Stimulated activated CD4-positive, alpha-beta T cell treated with anti-CD3 and anti-CD28 coated beads, Interleukin-1b, Interleukin-23, amount 100 ng/mL, for 1 hour (primary cell): ENCODE measurements around the gene NKIRAS1.
"Not testable (repeated sequence)": the region's sequence is repeated elsewhere in the genome, so short reads cannot be mapped to it uniquely, and the experiment has no call there.

Experiments used
- DNase-seq, 2 donors: peaks; one replicate each; pipeline ENCODE4 v3.0.0-alpha.2; 2020; ENCODE audit warnings: low read depth in 2 of 2

The NKIRAS1 gene

GRCh38 chr3:23870663-23871043 lies 46.1 kb downstream of the NKIRAS1 start:
- DNase-seq, result not testable (repeated sequence)

- DNase-seq, result no peak
These were observed 46.7 kb downstream of the NKIRAS1 start for GRCh38 chr3:23869977-23870662.

DNA sequence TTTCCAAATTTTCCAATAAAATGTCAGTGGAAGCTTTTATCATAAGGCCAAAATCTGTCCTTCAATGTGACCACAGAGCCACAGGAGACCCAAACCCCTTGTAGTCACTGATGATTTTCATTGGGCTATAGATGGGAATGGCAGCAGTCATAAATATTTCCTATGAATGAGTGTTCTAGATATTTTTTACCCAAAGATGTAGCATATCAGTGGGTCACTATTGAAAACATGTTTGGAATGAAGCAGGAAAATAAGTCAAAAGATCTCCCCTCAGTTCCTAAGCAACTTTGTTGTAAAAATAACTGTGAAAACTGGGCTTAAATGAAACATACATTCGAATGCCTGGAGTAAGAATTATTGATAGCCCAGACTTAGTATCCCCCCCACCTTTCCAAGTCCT lies 49.0 kb downstream of the NKIRAS1 start:
- no peak for DNase-seq

DNA sequence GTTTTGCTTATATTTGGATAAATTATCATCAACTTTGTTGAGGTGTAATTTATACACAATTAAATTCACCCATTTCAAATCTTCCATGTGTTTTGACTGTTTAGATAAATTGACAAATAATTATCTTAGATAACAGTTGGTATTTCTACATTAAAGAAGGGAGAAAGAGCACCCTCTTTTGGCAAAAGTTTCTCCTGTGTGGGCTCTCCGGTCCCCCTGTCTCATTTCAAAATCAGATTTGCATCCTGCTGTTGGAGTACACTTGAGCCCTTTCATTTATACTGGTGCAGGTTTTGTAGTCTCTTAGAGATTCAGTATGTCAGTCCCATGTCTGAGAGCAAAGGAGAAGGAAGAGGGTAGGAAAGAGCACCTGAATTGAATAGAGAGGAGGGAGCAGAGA lies 49.4 kb downstream of the NKIRAS1 start:
- DNase-seq, result no peak

GRCh38 chr3:23865595-23866396 lies 51.0 kb downstream of the NKIRAS1 start:
- no peak for DNase-seq

DNA sequence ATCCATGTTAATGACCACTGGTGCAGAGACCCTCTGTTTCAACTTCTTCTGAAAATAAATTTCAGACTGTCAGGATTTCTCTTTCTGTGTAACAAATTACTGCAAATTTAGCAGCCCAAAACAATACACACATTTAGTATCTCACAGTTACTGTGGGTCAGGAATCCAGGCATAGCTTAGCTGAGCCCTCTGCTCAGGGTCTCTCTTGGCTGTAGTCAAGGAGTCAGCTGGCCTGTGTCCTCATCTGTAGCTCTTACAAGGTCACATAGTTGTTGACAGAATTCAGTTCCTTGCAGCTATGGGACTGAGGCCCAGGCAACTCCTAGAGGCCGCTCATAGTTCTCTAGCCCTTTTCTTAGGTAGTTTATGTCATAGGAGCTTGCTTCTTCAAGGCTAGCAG lies 51.9 kb downstream of the NKIRAS1 start:
- no peak for DNase-seq

GRCh38 chr3:23863060-23863459 lies 53.7 kb downstream of the NKIRAS1 start:
- DNase-seq, result no peak

- no peak for DNase-seq
These were observed 55.1 kb downstream of the NKIRAS1 start for GRCh38 chr3:23861689-23862088.

DNA sequence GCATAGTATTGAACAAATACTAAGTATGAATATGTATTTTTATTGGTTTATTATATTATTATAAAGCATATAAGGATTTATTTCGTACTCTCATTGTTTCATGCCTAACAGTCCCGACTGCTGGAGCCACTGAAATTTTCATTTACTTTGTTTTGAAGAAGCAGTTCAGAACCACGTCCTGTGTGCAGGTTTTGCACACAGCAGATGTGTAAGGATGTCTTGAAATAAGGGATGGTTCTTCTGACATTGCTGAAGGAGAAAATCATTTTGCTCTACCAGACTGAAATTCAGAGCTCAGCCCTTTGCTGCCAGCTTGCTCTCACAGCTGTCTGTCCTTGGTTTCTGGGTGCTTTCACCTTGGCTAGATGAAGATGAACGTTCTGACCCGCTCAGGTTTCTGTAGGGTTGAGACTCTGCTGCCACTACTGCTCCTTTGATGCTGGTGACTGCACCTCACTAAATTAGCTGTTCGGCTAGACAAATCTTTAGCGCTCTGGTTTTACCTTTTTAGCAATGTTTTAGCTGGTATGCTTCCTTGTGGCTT lies 56.9 kb downstream of the NKIRAS1 start:
- no peak for DNase-seq

GRCh38 chr3:23859012-23859743 lies 57.6 kb downstream of the NKIRAS1 start:
- DNase-seq, result no peak

- DNase-seq, result no peak
These were observed 60.5 kb downstream of the NKIRAS1 start for GRCh38 chr3:23856286-23856685.

DNA sequence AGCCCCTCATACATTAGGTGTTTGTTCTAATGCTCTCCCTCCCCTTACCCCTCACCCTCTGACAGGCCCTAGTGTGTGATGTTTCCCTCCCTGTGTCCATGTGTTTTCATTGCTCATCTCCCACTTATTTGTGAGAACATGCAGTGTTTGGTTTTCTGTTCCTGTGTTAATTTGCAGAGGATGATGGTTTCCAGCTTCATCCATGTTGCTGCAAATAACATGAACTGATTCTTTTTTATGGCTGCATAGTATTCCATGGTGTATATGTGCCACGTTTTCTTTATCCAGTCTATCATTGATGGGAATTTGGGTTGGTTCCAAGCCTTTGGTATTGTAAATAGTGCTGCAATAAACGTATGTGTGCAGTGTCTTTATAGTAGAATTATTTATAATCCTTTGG lies 67.3 kb downstream of the NKIRAS1 start:
- not testable (repeated sequence) for DNase-seq

- no peak for DNase-seq
These were observed 71.2 kb downstream of the NKIRAS1 start for GRCh38 chr3:23845326-23846216.

- DNase-seq, result no peak
These were observed 72.9 kb downstream of the NKIRAS1 start for GRCh38 chr3:23843869-23844268.
